Activated CD4-positive, alpha-beta T cell treated with anti-CD3 and anti-CD28 coated beads for 48 hours (primary cell): ENCODE measurements around the gene CYP2C18.
"Not testable (repeated sequence)": the region's sequence is repeated elsewhere in the genome, so short reads cannot be mapped to it uniquely, and the experiment has no call there.

ENCODE experiments used
- DNase-seq: peaks from one replicate; pipeline ENCODE4 v3.0.0-alpha.2; 2020

CYP2C18 gene

DNA sequence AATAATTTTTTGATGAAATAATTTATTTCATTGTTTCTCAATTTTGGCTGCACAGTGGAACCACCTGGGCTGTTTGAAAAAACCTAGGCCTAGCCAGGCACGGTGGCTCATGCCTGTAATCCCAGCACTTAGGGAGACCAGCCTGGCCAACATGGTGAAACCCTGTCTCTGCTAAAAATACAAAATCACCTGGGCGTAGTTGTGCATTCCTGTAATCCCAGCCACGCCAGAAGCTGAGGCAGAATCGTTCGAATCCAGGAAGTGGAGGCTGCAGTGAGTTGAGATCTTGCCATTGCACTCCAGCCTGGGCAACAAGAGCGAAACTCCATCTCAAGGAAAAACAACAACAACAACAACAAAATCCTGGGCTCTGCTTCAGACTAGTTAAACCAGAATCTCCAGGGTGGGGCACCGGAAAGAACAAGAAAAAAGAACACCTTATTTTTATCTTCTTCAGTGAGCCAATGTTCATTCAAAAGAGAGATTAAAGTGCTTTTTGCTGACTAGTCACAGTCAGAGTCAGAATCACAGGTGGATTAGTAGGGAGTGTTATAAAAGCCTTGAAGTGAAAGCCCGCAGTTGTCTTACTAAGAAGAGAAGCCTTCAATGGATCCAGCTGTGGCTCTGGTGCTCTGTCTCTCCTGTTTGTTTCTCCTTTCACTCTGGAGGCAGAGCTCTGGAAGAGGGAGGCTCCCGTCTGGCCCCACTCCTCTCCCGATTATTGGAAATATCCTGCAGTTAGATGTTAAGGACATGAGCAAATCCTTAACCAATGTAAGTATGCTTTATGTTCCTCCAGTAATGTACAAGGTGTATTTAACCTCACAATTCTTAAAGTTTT is at the start of gene CYP2C18:
CYP2C18 (plus strand) TSS at position 516 of the 841 bp plus-strand sequence; CDS start at position 607, 91 bp downstream.
- DNase-seq = no peak

DNA sequence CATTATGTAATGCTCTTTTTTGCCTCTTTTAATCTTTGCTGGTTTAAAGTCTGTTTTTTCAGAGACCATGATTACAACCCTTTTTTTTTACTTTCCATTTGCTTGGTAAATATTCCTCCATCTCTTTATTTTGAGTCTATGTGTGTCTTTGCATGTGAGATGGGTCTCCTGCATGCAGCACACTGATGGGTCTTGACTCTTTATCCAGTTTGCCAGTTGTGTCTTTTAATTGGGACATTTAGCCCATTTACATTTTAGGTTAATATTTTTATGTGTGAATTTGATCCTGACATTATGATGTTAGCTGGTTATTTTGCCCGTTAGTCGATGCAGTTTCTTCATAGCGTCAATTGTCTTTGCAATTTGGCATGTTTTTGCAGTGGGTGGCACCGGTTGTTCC is 45.4 kb upstream of the CYP2C18 start:
- not testable (repeated sequence) for DNase-seq

DNA sequence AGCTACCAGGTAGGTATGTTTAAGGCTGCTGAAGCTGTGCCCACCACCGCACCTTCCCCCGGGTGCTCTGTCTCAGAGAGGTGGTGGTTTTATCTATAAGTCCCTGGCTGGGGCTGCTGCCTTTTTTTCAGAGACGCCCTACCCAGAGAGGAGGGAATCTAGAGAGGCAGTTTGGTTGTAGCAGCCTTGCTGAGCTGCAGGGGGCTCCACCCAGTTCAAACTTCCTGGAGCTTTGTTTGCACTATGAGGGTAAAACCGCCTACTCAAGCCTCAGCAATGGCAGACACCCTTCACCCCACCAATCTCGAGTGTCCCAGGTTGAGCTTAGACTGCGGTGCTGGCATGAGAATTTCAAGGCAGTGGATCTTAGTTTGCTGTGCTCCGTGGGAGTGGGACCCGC is 43.6 kb upstream of the CYP2C18 start:
- no peak for DNase-seq

DNA sequence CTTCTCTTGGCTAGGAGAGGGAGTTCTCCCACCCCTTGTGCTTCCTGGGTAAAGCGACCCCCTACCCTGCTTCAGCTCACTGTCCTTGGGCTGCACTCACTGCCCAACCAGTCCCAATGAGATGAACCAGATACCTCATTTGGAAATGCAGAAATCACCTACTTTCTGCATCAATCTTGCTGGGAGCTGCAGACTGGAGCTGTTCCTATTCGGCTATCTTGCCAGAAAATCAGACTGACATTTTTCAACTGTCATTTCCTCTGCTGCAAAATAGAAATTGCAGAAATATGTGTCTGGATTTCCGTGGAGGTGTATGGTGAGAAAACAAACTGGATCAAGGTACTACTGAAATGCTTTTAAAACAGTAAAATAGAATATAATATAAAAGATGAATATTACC is 43.0 kb upstream of the CYP2C18 start:
- no peak for DNase-seq

DNA sequence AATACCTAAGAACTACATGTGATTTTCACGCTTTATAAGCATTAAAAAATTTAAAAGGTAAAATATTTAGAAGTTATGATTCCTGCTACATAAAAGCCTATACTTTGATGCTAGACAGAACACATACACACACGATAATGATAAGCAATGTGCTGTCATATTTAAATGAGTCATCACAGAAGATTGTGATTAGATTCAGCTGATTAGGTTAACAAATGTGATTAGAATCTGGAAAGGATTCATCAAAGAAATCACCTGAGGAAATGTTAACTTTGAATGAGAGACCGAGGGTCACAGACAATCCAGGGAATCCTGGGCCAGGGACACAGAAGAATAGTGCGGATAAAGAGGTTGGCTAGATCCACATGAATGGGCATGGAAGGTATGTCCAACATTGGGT is 42.0 kb upstream of the CYP2C18 start:
- no peak for DNase-seq

DNA sequence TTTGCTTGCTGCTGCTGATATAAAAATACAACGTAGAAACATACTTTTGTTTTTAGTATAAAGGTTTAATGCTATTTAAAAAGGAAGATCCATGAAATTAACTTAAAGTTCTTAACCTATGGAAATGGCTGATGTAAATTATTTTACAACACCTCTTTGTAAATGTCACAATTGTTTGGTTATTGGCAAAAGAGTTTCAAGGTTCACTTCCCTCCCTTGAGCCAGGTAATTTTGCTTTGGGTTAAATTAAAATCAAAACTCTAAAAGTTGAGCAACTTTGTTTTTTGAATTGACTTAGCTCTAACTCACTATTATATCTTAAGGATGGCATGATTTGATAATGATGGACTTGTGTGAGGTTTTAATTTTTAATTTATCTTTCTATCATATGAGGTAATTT is 39.2 kb upstream of the CYP2C18 start:
- DNase-seq = no peak

DNA sequence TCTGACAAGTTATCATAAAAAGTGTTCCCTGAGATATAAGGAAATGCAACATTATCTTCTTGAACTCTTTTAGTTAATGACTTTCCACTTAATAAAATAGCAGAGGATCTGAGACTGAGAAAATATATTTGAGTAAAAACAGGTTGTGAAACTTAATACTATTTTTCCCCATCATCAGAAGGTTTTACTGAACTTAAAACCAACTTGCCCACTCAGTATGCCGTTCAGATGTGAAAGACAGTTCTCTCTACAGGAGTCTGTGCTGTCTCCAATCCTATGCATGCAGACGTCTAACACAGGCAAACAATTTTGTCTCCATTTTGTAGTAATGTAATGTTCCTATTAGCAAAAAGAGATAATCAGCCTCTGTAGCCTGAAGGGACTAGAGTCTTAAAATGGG is 38.2 kb upstream of the CYP2C18 start:
- no peak for DNase-seq

DNA sequence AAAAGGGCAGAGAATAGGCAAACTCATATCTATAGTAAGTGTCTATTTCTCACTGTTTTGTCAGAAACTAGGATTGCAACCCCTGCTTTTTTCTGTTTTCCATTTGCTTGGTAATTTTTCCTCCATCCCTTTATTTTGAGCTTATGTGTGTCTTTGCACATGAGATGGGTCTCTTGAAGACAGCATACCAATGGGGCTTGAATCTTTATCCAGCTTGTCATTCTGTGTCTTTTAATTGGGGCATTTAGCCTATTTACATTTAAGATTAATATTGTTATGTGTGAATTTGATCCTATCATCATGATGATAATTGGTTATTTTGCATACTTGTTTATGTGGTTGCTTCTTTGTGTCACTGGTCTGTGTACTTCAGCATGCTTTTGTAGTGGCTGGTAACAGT is 28.3 kb upstream of the CYP2C18 start:
- DNase-seq = not testable (repeated sequence)

DNA sequence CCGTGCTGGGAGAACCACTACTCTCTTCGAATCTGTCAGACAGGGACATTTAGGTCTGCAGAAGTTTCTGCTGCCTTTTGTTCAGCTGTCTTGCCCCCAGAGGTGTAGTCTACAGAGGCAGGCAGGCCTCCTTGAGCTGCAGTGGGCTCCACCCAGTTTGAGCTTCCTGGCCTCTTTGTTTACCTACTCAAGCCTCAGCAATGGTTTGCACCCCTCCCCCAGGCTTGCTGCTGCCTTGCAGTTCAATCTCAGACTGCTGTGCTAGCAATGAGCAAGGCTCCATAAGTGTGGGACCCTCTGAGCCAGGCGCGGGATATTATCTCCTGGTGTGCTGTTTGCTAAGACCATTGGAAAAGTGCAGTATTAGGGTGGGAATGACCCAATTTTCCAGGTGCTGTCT is 20.5 kb upstream of the CYP2C18 start:
- DNase-seq = not testable (repeated sequence)

DNA sequence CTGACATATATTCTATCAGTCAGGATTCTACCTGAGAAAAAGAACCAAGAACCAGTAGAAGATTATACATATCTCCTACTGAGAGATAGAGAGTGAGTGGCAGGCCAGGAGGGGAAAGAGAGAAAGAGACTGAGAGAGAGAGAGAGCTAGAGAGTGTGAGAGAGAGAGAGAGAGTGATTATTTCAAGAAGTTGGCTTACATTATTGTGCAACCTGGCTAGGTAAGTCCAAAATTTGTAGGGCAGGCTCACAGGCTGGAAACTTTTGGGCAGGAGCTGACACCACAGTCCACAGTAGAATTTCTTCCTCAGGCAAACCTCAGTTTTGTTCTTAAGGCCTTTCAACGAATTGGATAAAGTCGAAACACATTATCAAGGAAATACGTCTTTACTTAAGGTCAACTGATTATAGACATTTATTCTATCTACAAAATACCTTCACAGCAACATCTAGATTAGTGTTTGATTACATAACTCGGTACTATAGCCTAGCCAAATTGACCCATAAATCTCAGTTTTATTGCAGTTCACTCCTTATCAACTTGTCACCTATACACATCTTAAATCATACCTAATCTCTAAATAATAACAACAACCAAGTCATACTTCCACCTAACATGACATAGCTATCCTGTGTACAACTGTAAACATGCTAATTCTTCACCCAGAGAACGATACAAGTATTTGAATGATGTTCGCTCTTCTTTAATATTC is 17.0 kb upstream of the CYP2C18 start:
- DNase-seq = no peak

DNA sequence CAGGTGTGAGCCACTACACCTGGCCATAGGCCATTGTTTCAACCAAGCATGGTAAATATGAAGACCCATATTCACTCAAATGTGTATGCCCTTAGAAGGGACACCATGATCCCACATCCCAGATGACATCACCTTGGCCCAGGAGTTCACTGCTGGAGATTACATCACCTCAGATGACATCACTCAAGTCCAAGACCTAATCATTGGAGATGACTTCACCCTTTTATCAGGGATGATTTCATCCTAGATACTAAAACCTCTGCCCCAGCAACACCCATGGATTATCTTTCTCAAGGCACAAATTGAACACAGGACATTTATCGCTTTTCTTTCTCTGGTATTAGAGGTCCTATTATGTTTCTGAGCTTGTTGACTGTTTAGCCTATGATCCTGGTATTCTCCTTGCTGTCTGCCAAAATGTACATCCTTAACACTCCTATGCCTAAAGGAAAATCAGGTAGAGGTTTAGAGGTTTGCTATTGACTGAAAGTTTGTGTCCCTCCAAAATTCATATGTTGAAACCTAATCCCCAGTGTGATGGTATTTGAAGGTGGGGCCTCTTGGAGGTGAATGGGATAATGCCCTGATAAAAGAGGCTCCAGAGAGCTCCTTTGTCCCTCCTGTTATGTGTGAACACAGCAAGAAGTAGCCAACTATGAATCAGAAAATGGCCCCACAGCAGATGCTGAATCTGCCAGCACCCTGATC is 9.8 kb upstream of the CYP2C18 start:
- no peak for DNase-seq

DNA sequence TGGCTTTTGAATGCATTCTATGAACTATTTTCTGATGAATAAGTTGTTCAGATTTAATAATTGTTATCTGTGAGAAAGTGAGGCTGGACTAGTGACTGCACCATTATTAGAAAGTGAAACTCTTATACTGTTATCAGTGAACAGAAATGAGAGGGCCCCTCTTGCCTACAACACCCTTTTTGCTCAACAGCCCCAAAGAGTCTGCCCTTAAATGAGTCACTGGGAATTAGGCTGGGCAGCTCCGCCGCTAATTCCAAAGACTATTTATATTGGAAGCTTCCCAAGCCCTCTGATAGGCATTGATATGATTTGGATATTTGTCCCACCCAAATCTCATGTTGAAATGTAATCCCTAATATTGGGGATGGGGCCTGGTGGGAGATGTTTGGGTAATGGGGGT is 7.0 kb upstream of the CYP2C18 start:
- no peak for DNase-seq

DNA sequence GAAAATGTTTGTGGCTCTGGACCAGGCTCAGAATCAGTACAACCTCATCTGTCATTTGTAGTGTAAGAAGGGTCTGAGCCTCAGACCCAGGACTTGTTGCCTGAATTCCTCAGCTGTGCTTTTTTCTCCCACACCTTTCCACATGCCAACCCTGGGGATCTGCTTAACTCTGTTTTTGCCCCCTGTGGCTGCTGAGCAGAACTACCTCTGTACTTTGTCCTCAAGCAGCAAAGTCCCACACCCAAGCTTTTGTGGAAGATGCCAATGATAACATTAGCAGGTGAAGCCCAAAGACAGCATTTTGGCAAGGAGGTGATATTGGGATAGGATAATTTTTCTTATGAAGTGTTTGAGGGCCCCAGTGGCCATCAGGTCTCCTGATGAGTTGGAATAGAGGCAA is 5.8 kb upstream of the CYP2C18 start:
- DNase-seq = no peak

DNA sequence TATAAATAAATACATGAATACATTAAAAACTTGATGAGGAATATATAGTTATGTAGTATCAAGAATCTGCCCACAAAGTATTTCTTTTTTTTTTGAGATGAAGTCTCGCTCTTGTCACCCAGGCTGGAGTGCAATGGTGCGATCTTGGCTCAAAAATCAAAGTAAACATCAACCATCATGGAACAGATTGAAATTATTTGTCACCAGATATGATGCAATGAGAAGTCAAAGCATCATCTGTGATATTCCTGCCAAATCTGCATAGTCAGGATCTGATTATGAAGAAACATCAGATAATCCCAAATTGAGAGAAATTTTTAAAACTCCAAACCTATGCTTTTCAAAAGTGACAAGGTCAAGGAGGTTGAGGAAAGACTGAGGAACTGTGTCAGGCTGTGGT is 5.1 kb upstream of the CYP2C18 start:
- DNase-seq = no peak

DNA sequence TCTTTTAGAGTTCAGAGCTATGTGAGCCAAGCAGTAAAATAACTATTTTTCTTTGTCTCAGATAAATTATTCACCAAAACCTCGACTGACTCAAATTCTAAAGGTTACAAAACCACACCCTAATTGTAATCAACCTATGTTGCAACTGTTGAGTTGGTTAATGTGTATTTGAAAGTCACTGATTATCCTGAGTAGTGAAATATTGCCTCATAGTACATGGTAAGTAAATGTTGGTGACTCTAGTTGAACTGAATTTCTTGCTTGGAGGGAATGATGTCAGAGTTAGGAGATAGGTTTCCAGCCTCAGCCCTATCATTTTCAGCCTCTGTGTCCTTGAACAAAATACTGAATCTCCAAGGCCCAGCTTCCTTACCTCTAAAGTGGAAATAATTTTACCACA is 3.0 kb upstream of the CYP2C18 start:
- no peak for DNase-seq

DNA sequence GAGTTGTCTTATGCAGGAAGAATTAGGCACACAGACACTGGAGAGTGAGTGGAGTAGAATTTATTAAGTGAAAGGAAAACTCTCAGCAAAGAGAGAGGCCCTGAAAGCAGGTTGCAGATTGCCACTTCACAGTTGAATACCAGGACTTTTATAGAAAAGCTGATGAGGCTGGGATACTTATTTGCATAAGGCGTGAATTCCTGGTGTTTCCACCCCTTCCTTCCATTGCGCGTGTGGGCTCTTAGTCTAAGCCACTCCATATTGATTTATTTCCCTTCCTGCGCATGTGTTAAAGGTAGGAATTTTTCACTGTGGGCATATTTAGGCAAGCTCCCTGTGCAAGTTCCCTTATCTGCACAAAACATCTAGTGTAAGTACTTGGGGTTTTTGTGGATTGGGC is 893 bp upstream of the CYP2C18 start:
- DNase-seq = not testable (repeated sequence)

DNA sequence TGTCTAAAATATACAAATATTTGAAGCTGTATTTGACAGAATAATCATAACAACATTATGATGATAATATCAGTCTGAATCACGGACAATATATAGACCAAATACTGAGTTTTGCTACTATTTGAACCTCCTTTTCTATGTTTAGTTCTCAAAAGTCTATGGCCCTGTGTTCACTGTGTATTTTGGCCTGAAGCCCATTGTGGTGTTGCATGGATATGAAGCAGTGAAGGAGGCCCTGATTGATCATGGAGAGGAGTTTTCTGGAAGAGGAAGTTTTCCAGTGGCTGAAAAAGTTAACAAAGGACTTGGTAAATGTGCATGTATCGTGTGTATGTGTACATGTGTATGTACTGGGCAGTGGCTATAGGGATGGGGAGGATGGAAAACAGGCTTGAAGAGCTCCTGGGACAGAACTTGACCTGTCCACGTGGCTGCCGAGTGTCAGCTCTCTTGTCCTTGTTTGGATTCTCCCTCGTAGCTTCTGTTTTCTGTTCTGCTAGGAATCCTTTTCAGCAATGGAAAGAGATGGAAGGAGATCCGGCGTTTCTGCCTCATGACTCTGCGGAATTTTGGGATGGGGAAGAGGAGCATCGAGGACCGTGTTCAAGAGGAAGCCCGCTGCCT is 4.2 kb downstream of the CYP2C18 start:
- no peak for DNase-seq

DNA sequence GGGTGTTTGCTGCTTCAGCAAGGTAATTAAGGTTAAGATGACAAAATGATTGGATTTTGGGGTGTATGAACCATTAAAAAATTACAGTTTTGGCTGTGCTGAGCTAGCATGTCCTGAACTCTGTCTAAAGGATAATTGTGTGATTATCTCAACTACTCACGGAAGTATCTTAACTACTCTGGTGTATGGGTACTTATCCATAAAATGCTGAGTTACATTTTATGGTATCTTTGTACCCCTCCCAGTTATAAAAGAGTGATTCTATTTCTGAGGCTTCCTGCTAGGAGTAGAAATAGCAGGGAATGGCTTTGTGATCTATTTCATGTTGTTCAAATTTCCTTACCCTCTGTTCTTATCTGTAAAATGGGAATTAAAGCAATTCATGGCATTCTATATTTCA is 22.6 kb downstream of the CYP2C18 start:
- DNase-seq = no peak

DNA sequence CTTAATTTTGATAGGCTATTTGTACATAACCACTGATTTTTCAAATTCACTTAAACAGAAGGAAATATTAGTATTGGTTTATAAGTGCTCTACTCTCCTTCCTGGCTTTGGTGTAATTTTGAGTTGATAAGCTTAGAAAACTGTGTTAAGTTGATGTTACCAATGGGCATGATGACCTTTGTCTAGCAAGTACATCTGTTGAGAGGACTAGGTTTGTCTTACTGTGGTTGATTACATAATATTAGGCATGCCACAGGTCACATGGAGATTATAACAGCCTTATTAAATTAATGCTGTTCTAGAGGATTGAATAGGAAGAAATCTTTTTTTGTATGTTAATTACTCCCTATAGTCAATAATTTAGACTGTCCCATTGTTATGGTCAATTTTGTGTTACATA is 27.0 kb downstream of the CYP2C18 start:
- no peak for DNase-seq

DNA sequence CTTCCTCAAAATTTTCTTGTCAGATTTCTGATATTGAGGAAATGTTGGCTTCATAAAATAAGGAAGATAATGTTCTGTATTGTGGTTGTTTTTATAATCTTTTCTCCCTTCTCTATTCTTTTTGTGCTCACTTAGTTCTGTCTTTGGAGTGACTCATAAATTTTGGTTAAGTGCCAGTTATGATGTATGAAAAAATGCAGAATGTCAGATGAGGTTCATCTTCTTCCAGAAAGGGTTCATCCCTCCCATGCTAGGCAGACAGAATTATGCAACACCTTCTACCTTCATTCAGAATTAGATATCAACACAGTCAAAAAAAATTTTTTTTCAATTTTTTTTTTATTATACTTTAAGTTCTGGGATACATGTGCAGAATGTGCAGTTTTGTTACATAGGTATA is 42.3 kb downstream of the CYP2C18 start:
- DNase-seq = no peak

DNA sequence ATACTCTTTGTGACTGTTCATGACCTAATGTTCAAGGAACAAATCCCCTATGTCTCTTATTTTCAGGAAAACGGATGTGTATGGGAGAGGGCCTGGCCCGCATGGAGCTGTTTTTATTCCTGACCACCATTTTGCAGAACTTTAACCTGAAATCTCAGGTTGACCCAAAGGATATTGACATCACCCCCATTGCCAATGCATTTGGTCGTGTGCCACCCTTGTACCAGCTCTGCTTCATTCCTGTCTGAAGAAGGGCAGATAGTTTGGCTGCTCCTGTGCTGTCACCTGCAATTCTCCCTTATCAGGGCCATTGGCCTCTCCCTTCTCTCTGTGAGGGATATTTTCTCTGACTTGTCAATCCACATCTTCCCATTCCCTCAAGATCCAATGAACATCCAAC is 51.7 kb downstream of the CYP2C18 start:
- no peak for DNase-seq

DNA sequence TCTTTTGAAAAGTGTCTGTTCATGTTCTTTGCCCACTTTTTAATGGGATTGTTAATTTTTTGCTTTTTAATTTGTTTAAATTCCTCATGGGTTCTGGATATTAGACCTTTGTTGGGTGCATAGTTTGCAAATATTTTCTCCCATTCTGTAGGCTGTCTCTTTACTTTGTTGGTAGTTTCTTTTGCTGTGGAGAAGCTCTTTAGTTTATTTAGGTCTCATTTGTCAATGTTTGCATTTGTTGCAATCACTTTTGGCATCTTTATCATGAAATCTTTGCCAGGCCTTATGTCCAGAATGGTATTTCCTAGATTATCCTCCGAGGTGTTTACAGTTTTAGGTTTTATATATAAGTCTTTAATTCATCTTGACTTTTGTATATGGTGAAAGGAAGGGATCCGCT is 55.1 kb downstream of the CYP2C18 start:
- DNase-seq = no peak

DNA sequence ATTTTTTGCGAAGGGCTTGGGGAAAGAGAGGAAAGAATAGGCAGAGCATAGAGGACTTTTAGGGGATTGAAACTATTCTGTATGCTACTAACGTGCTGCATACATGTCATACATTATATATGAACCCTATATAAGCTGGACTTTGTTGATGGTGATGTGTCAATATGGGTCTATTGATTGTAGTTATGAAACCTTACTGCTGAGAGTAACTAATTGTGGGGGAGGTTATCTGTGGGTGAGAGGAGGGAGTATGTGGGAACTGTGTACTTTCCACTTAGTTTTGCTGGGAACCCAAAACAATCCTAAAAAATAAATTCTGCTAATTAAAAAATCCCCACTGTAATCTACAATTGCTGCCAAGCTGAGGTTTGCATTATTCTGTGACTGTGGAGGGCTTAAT is 63.6 kb downstream of the CYP2C18 start:
- no peak for DNase-seq
